HEK293 (cell line): ENCODE data around the gene FBL.

Experiments
- BCL11B ChIP-seq: fragments of 450-650 bp; formaldehyde crosslinking; IDR thresholded peaks from 2 replicates; pipeline ENCODE4 v1.5.1; 2016; ENCODE audit warnings: low read depth, missing biosample characterization, missing genetic modification characterization
- EGR2 ChIP-seq: fragments of 450-650 bp; formaldehyde crosslinking; IDR thresholded peaks from 2 replicates; pipeline ENCODE4 v1.5.1; 2016; ENCODE audit warnings: low read depth, missing biosample characterization, missing genetic modification characterization
- GLI2 ChIP-seq: fragments of 450-650 bp; formaldehyde crosslinking; IDR thresholded peaks from 2 replicates; pipeline ENCODE4; 2017; ENCODE audit warnings: missing biosample characterization, missing genetic modification characterization, low read depth, borderline replicate concordance
- GLI4 ChIP-seq: fragments of 450-650 bp; formaldehyde crosslinking; IDR thresholded peaks from 2 replicates; pipeline ENCODE4 v1.5.1; 2016; ENCODE audit warnings: missing biosample characterization, missing genetic modification characterization
- RBAK ChIP-seq: fragments of 450-650 bp; formaldehyde crosslinking; IDR thresholded peaks from 2 replicates; pipeline ENCODE4 v1.5.1; 2016; ENCODE audit warnings: missing biosample characterization, missing genetic modification characterization
- REST ChIP-seq: fragments of 450-650 bp; formaldehyde crosslinking; IDR thresholded peaks from 2 replicates; pipeline ENCODE4 v1.5.1; 2016; ENCODE audit warnings: missing biosample characterization, missing genetic modification characterization
- SP7 ChIP-seq: fragments of 450-650 bp; formaldehyde crosslinking; IDR thresholded peaks from 2 replicates; pipeline ENCODE4 v1.5.1; 2016; ENCODE audit warnings: missing biosample characterization, missing genetic modification characterization
- WT1 ChIP-seq: fragments of 450-650 bp; formaldehyde crosslinking; IDR thresholded peaks from 2 replicates; pipeline ENCODE4 v1.5.1; 2016; ENCODE audit warnings: missing biosample characterization, missing genetic modification characterization
- ZBTB8A ChIP-seq: fragments of 450-650 bp; formaldehyde crosslinking; IDR thresholded peaks from 2 replicates; pipeline ENCODE4 v1.5.1; 2016; ENCODE audit warnings: missing biosample characterization, missing genetic modification characterization
- ZNF114 ChIP-seq: fragments of 450-650 bp; formaldehyde crosslinking; IDR thresholded peaks from 2 replicates; pipeline ENCODE4 v1.5.0; 2017; ENCODE audit warnings: missing biosample characterization, missing genetic modification characterization
- ZNF175 ChIP-seq: fragments of 450-650 bp; formaldehyde crosslinking; IDR thresholded peaks from 2 replicates; pipeline ENCODE4 v1.5.1; 2016; ENCODE audit warnings: missing biosample characterization, missing genetic modification characterization
- ZNF248 ChIP-seq: fragments of 450-650 bp; formaldehyde crosslinking; IDR thresholded peaks from 2 replicates; pipeline ENCODE4 v1.5.1; 2017; ENCODE audit warnings: missing biosample characterization, missing genetic modification characterization
- ZNF311 ChIP-seq: fragments of 450-650 bp; formaldehyde crosslinking; IDR thresholded peaks from 2 replicates; pipeline ENCODE4 v1.5.1; 2017; ENCODE audit warnings: missing biosample characterization, missing genetic modification characterization, borderline replicate concordance
- ZNF324 ChIP-seq: fragments of 450-650 bp; formaldehyde crosslinking; IDR thresholded peaks from 2 replicates; pipeline ENCODE4 v1.5.1; 2016; ENCODE audit warnings: missing biosample characterization, missing genetic modification characterization
- ZNF366 ChIP-seq: fragments of 450-650 bp; formaldehyde crosslinking; conservative IDR thresholded peaks from 2 replicates; pipeline ENCODE4 v1.5.1; 2016; ENCODE audit warnings: missing biosample characterization, missing genetic modification characterization
- ZNF391 ChIP-seq: fragments of 450-650 bp; formaldehyde crosslinking; IDR thresholded peaks from 2 replicates; pipeline ENCODE4 v1.5.1; 2016; ENCODE audit warnings: low read depth, missing biosample characterization, missing genetic modification characterization, borderline replicate concordance
- ZNF416 ChIP-seq: fragments of 450-650 bp; formaldehyde crosslinking; IDR thresholded peaks from 2 replicates; pipeline ENCODE4 v1.5.1; 2016; ENCODE audit warnings: missing biosample characterization, missing genetic modification characterization
- ZNF433 ChIP-seq: fragments of 450-650 bp; formaldehyde crosslinking; IDR thresholded peaks from 2 replicates; pipeline ENCODE4 v1.5.1; 2016; ENCODE audit warnings: missing biosample characterization, missing genetic modification characterization, low read depth
- ZNF449 ChIP-seq: fragments of 450-650 bp; formaldehyde crosslinking; IDR thresholded peaks from 2 replicates; pipeline ENCODE4 v1.5.1; 2017; ENCODE audit warnings: missing biosample characterization, mild to moderate bottlenecking, missing genetic modification characterization, moderate library complexity
- ZNF48 ChIP-seq: fragments of 450-650 bp; formaldehyde crosslinking; IDR thresholded peaks from 2 replicates; pipeline ENCODE4 v1.5.1; 2016; ENCODE audit warnings: missing biosample characterization, missing genetic modification characterization
- ZNF549 ChIP-seq: fragments of 450-650 bp; IDR thresholded peaks from 2 replicates; pipeline ENCODE4 v1.5.1; 2018; ENCODE audit warnings: missing biosample characterization, missing genetic modification characterization, mild to moderate bottlenecking, inconsistent platforms, moderate library complexity
- ZNF555 ChIP-seq: fragments of 450-650 bp; formaldehyde crosslinking; conservative IDR thresholded peaks from 2 replicates; pipeline ENCODE4 v1.5.1; 2017; ENCODE audit warnings: missing biosample characterization, mild to moderate bottlenecking, missing genetic modification characterization, inconsistent platforms
- ZNF610 ChIP-seq: fragments of 450-650 bp; formaldehyde crosslinking; IDR thresholded peaks from 2 replicates; pipeline ENCODE4 v1.5.1; 2016; ENCODE audit warnings: missing biosample characterization, missing genetic modification characterization, borderline replicate concordance
- ZNF621 ChIP-seq: fragments of 450-650 bp; formaldehyde crosslinking; IDR thresholded peaks from 2 replicates; pipeline ENCODE4 v1.5.1; 2017; ENCODE audit warnings: missing biosample characterization, missing genetic modification characterization
- ZNF624 ChIP-seq: fragments of 450-650 bp; formaldehyde crosslinking; IDR thresholded peaks from 2 replicates; pipeline ENCODE4 v1.5.1; 2017; ENCODE audit warnings: missing biosample characterization, missing genetic modification characterization
- ZNF777 ChIP-seq: fragments of 450-650 bp; formaldehyde crosslinking; IDR thresholded peaks from 2 replicates; pipeline ENCODE4 v1.5.1; 2017; ENCODE audit warnings: missing biosample characterization, missing genetic modification characterization, borderline replicate concordance
- ZNF785 ChIP-seq: fragments of 450-650 bp; formaldehyde crosslinking; IDR thresholded peaks from 2 replicates; pipeline ENCODE4 v1.5.1; 2016; ENCODE audit warnings: missing biosample characterization, missing genetic modification characterization
- TF ChIP-seq, protein P1 (sequence below): fragments of 450-650 bp; formaldehyde crosslinking; IDR thresholded peaks from 2 replicates; pipeline ENCODE4 v1.5.1; 2017; ENCODE audit warnings: missing biosample characterization, missing genetic modification characterization
- TF ChIP-seq, protein P2 (sequence below): fragments of 450-650 bp; formaldehyde crosslinking; IDR thresholded peaks from 2 replicates; pipeline ENCODE4 v1.5.1; 2016; ENCODE audit warnings: missing biosample characterization, missing genetic modification characterization
- TF ChIP-seq, protein P3 (sequence below): fragments of 450-650 bp; formaldehyde crosslinking; IDR thresholded peaks from 2 replicates; pipeline ENCODE4 v1.5.1; 2017; ENCODE audit warnings: missing biosample characterization, missing genetic modification characterization

FBL gene

GRCh38 chr19:39845933-39846677 is at the start of gene FBL (continued):
- TF ChIP-seq, protein P1, sequence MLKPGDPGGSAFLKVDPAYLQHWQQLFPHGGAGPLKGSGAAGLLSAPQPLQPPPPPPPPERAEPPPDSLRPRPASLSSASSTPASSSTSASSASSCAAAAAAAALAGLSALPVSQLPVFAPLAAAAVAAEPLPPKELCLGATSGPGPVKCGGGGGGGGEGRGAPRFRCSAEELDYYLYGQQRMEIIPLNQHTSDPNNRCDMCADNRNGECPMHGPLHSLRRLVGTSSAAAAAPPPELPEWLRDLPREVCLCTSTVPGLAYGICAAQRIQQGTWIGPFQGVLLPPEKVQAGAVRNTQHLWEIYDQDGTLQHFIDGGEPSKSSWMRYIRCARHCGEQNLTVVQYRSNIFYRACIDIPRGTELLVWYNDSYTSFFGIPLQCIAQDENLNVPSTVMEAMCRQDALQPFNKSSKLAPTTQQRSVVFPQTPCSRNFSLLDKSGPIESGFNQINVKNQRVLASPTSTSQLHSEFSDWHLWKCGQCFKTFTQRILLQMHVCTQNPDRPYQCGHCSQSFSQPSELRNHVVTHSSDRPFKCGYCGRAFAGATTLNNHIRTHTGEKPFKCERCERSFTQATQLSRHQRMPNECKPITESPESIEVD: no peak
- TF ChIP-seq ZNF48: no peak
- TF ChIP-seq ZNF610 (tag by site-specific recombination): peak; percentile 11; the same call in 1 of the 2 replicates
- TF ChIP-seq ZNF624: no peak
- TF ChIP-seq ZNF114: no peak
- peak; percentile 8; the same call in 1 of the 2 replicates for TF ChIP-seq ZNF366 (tag by site-specific recombination)
- no peak for TF ChIP-seq ZNF555
- no peak for TF ChIP-seq ZNF549 (tag by site-specific recombination)
- TF ChIP-seq ZNF449 (tag by site-specific recombination): 0 out of 2 replicates have a peak, but pooled peaks have one; percentile 34
- 0 out of 2 replicates have a peak, but pooled peaks have one; percentile 24 for TF ChIP-seq ZNF324 (tag by site-specific recombination)
- peak; percentile 72; the same call in 1 of the 2 replicates for TF ChIP-seq ZNF777 (tag by site-specific recombination)
- TF ChIP-seq, protein P2, sequence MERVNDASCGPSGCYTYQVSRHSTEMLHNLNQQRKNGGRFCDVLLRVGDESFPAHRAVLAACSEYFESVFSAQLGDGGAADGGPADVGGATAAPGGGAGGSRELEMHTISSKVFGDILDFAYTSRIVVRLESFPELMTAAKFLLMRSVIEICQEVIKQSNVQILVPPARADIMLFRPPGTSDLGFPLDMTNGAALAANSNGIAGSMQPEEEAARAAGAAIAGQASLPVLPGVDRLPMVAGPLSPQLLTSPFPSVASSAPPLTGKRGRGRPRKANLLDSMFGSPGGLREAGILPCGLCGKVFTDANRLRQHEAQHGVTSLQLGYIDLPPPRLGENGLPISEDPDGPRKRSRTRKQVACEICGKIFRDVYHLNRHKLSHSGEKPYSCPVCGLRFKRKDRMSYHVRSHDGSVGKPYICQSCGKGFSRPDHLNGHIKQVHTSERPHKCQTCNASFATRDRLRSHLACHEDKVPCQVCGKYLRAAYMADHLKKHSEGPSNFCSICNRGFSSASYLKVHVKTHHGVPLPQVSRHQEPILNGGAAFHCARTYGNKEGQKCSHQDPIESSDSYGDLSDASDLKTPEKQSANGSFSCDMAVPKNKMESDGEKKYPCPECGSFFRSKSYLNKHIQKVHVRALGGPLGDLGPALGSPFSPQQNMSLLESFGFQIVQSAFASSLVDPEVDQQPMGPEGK: peak; percentile 72
- TF ChIP-seq ZNF621 (tag by site-specific recombination): no peak
- peak; percentile 52; the same call in 1 of the 2 replicates for TF ChIP-seq RBAK
- TF ChIP-seq REST (tag by site-specific recombination): peak; percentile 58
- TF ChIP-seq ZBTB8A (tag by site-specific recombination): peak; percentile 87
- TF ChIP-seq ZNF391 (tag by site-specific recombination): peak; percentile 83; the same call in 1 of the 2 replicates
- TF ChIP-seq BCL11B: peak; percentile 75
- peak; percentile 69; the same call in 1 of the 2 replicates for TF ChIP-seq ZNF416
- no peak for TF ChIP-seq ZNF175
- TF ChIP-seq GLI4 (tag by site-specific recombination): no peak
- TF ChIP-seq ZNF248 (tag by site-specific recombination): no peak
- peak; percentile 7; the same call in 1 of the 2 replicates for TF ChIP-seq ZNF433 (tag by site-specific recombination)
- TF ChIP-seq, protein P3, sequence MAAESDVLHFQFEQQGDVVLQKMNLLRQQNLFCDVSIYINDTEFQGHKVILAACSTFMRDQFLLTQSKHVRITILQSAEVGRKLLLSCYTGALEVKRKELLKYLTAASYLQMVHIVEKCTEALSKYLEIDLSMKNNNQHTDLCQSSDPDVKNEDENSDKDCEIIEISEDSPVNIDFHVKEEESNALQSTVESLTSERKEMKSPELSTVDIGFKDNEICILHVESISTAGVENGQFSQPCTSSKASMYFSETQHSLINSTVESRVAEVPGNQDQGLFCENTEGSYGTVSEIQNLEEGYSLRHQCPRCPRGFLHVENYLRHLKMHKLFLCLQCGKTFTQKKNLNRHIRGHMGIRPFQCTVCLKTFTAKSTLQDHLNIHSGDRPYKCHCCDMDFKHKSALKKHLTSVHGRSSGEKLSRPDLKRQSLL (tag by site-specific recombination): peak; percentile 32; the same call in 1 of the 2 replicates
- no peak for TF ChIP-seq ZNF311 (tag by site-specific recombination)
- no peak for TF ChIP-seq GLI2 (tag by site-specific recombination)
- TF ChIP-seq WT1 (tag by site-specific recombination): 0 out of 2 replicates have a peak, but pooled peaks have one; percentile 10
- TF ChIP-seq EGR2 (tag by site-specific recombination): no peak
- TF ChIP-seq SP7: peak; percentile 61
- no peak for TF ChIP-seq ZNF785 (tag by site-specific recombination)
